Endothelial cell of umbilical vein (primary cell): ENCODE measurements around the gene GAL3ST2. TPM values are rescaled to one million over a fixed set of nuclear protein-coding genes. Genes with fewer than 3 reads are reported as not detected.

Experiments
- BruUV-seq: library from RNA; stranded (reverse); fragments of 400-500 nt; replicated peaks from 2 replicates; lab custom pipeline; 2021; lab: Mats Ljungman, UMichigan
- CTCF ChIA-PET: fragments of 300-600, 350-600 bp; sonication (Branson Sonifier 250); formaldehyde crosslinking; loops from one replicate; lab custom pipeline; 2021; ENCODE audit warnings: antibody characterized with exemption, inconsistent platforms; lab: Charles Lee
- POLR2A ChIA-PET: fragments of 300-600, 350-600 bp; sonication (Branson Sonifier 250); formaldehyde crosslinking; loops from one replicate; lab custom pipeline; 2021; ENCODE audit warnings: antibody characterized with exemption, inconsistent platforms; lab: Charles Lee
- DNase-seq: peaks from one replicate; pipeline ENCODE4 v3.0.0-alpha.2; 2011; ENCODE audit warnings: low read depth, low spot score
- FAIRE-seq: peaks from 2 replicates; lab custom pipeline; 2011; peaks lifted over from hg19 to GRCh38; lab: Jason Lieb, UNC
- H2AFZ ChIP-seq: 2 replicates; pipeline ENCODE4 v1.6.0; 2012; ENCODE audit warnings: low read depth, low read length, control low read depth, inconsistent platforms
- H3K27ac ChIP-seq: 2 replicates; pipeline ENCODE4 v1.5.1; 2011; ENCODE audit warnings: low read depth, mild to moderate bottlenecking, control low read depth, low read length, moderate library complexity; ENCODE audit not compliant: insufficient read depth
- H3K27me3 ChIP-seq, 2 experiments: 2 replicates each; pipeline versions ENCODE4 v1.6.0 to v1.6.1; 2011; ENCODE audit warnings: low read length in 2 of 2, mixed read lengths in 1 of 2; ENCODE audit not compliant: control insufficient read depth in 2 of 2, insufficient read depth in 2 of 2
- H3K36me3 ChIP-seq, 2 experiments: 2 replicates in 1 of 2; 3 replicates in 1 of 2; pipeline ENCODE4 v1.5.1; 2011; ENCODE audit warnings: low read length in 2 of 2, mild to moderate bottlenecking in 1 of 2, moderate library complexity in 1 of 2; ENCODE audit not compliant: control insufficient read depth in 2 of 2, insufficient read depth in 2 of 2; ENCODE audit errors: extremely low read depth in 1 of 2
- H3K4me1 ChIP-seq: 3 replicates; pipeline ENCODE4 v1.5.1; 2011; ENCODE audit warnings: mild to moderate bottlenecking, low read length; ENCODE audit not compliant: control insufficient read depth, insufficient read depth; ENCODE audit errors: extremely low read depth
- H3K4me2 ChIP-seq: 2 replicates; pipeline ENCODE4 v1.6.1; 2011; ENCODE audit warnings: low read length, control low read depth, mixed read lengths; ENCODE audit not compliant: insufficient read depth
- H3K4me3 ChIP-seq, 3 experiments: fragments of 200-600 bp in 1 of 3; sonication (generic), shearing (Covaris generic) in 1 of 3; replicated peaks in 1 of 3; 2 replicates each; pipeline ENCODE4 v1.5.1; 2011 to 2016; ENCODE audit warnings: control low read depth in 3 of 3, low read length in 3 of 3, mild to moderate bottlenecking in 2 of 3, inconsistent platforms in 1 of 3, low read depth in 1 of 3, moderate library complexity in 1 of 3; ENCODE audit not compliant: insufficient read depth in 1 of 3
- H3K79me2 ChIP-seq: 2 replicates; pipeline ENCODE4 v1.6.0; 2012; ENCODE audit warnings: low read length, inconsistent platforms; ENCODE audit not compliant: control insufficient read depth, insufficient read depth
- H3K9ac ChIP-seq: replicated peaks from 2 replicates; pipeline ENCODE3; 2011; ENCODE audit warnings: low read length, control low read depth; ENCODE audit not compliant: insufficient read depth; ENCODE audit errors: extremely low read depth
- H3K9me1 ChIP-seq: replicated peaks from 3 replicates; pipeline ENCODE4 v1.6.0; 2011; ENCODE audit warnings: mild to moderate bottlenecking, low read length; ENCODE audit not compliant: control insufficient read depth, insufficient read depth; ENCODE audit errors: extremely low read depth
- H3K9me3 ChIP-seq: replicated peaks from 2 replicates; pipeline ENCODE4 v1.5.1; 2012; ENCODE audit warnings: low read length, inconsistent platforms; ENCODE audit not compliant: control insufficient read depth, insufficient read depth
- H4K20me1 ChIP-seq: replicated peaks from 2 replicates; pipeline ENCODE3; 2011; ENCODE audit warnings: mild to moderate bottlenecking, low read length; ENCODE audit not compliant: control insufficient read depth, insufficient read depth; ENCODE audit errors: extremely low read depth
- EZH2 ChIP-seq: IDR thresholded peaks from 2 replicates; pipeline ENCODE4 v1.6.1; 2012; ENCODE audit warnings: borderline replicate concordance, low read depth, mild to moderate bottlenecking, moderate library complexity, low read length, inconsistent platforms; ENCODE audit not compliant: severe bottlenecking
- FOS ChIP-seq: IDR thresholded peaks from 2 replicates; pipeline ENCODE4 v1.6.1; 2011; ENCODE audit warnings: mild to moderate bottlenecking, low read length, moderate library complexity, borderline replicate concordance; ENCODE audit not compliant: insufficient read depth
- GATA2 ChIP-seq: IDR thresholded peaks from 2 replicates; pipeline ENCODE4 v1.7.0; 2011; ENCODE audit warnings: low read depth, mild to moderate bottlenecking, moderate library complexity, mixed read lengths, low read length; ENCODE audit not compliant: insufficient read length, insufficient read depth
- JUN ChIP-seq: IDR thresholded peaks from 2 replicates; pipeline ENCODE4 v1.6.1; 2011; ENCODE audit warnings: borderline replicate concordance, low read depth; ENCODE audit not compliant: insufficient read length, insufficient read depth
- MYC ChIP-seq: IDR thresholded peaks from one replicate; pipeline ENCODE4 v1.6.1; 2011; ENCODE audit warnings: mild to moderate bottlenecking, low read depth, low read length
- POLR2A ChIP-seq: IDR thresholded peaks from 2 replicates; pipeline ENCODE4 v1.6.1; 2012; ENCODE audit warnings: low read depth, mild to moderate bottlenecking, control low read depth, low read length
- POLR2AphosphoS5 ChIP-seq: IDR thresholded peaks from 2 replicates; pipeline ENCODE4 v1.6.1; 2012; ENCODE audit warnings: low read depth, mild to moderate bottlenecking, control low read depth, low read length, moderate library complexity; ENCODE audit not compliant: insufficient read depth
- dilution Hi-C: fragments of 300-500 bp; cut with MboI; formaldehyde crosslinking; loops from one replicate; pipeline ENCODE4 v1.15.0; 2019; ENCODE audit warnings: low sequenced_read_pairs; ENCODE audit not compliant: extremely low pct_ligation_motif_present
- intact Hi-C: fragments of 100-400 bp; cut with micrococcal nuclease; formaldehyde crosslinking; loops from one replicate; pipeline ENCODE4 v1.10.0; 2022
- polyA plus RNA-seq, 4 experiments: library from polyadenylated mRNA; depleted of rRNA in 3 of 4; stranded (reverse) in 3 of 4; unstranded in 1 of 4; fragments of >200 nt; gene quantifications; 2 replicates each; pipeline versions ENCODE4 v1.2.1 to v1.2.3, GENCODE V29; 2011 to 2012; ENCODE audit warnings: missing spikeins in 1 of 4
- total RNA-seq: library from RNA; stranded (reverse); gene quantifications from 2 replicates; pipeline ENCODE4 v1.2.3, GENCODE V29; 2021
- TF ChIP-seq, protein P1 (sequence below): IDR thresholded peaks from 2 replicates; pipeline ENCODE4 v1.6.1; 2011; ENCODE audit not compliant: insufficient read depth, insufficient read length
- TF ChIP-seq, protein P2 (sequence below), 2 donors: IDR thresholded peaks; 1 replicate in 1 of 2; 2 replicates in 1 of 2; pipeline ENCODE4 v1.5.1; 2011; ENCODE audit warnings: low read length in 2 of 2, mild to moderate bottlenecking in 2 of 2, moderate library complexity in 2 of 2, control low read depth in 1 of 2, inconsistent platforms in 1 of 2, low read depth in 1 of 2; ENCODE audit not compliant: insufficient read depth in 1 of 2; ENCODE audit errors: extremely low read depth in 1 of 2

Gene GAL3ST2
- total and polyA plus RNA-seq, 2 donors (not counting 3 experiments of a cell fraction or from before 2014, with no cell fraction given): not detected

DNA sequence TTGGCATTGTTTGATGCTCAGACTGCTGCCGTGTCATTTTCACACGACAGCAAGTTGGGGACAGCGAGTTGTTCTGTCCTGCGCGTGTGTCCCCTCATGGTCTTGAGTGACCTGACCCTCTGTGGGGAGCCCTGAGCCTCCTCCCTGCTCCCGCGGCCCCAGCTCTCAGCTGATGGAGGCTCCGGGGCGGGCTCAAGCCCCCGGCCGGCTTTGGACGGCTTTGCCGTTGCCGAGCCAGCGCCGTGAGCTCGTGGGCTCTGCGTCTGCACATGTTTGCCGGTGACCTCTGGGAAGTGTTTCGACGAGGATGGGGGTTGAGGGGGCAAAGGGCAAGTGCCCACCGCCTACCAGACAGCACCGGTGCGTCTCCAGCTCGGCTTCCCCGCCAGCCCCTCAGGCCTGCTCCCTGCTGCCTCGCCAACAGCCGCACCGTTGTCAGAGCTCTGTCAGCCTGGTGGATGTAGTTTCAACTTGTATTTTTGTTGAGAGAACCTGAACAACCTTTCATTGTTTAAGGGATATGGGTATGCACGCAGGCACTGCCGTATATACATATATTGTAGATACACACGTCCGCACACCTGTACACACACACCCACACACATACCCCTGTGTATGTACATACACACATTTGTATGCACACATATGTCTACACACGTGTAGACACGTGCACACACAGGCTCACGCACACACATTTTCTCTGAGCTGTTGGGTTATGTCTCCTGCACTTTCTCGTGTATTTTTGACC, 68.4 kb downstream of the GAL3ST2 start:
- dilution Hi-C loops: no loop called here
- peaks cover 0 to 4% of the 10 kb centered on the region in 2 experiments for H3K27me3 ChIP-seq
- BruUV-seq: no TSS peak
- intact Hi-C loops: no loop called here
- no peak overlapping the region for H2AFZ ChIP-seq
- no peak overlapping the region for H3K9ac ChIP-seq
- no peaks in the 10 kb centered on the region for H3K9me3 ChIP-seq
- DNase-seq (no peak), FAIRE-seq (no peak)
- H3K9me1 ChIP-seq: no peaks in the 10 kb centered on the region
- H3K4me1 ChIP-seq: peaks cover 7% of the 10 kb centered on the region
- no peak overlapping the region for H3K4me3 ChIP-seq
- CTCF ChIA-PET: interaction anchor here (1.0 kb wide), 1 partner anchor 15 kb away, joined by 4 read pairs; no protein-coding TSS in a partner anchor
- POLR2A ChIA-PET: no interaction called here
- no peak overlapping the region for H3K4me2 ChIP-seq
- no peaks in the 10 kb centered on the region for H3K36me3 ChIP-seq
- H4K20me1 ChIP-seq: no peaks in the 10 kb centered on the region
- no peak overlapping the region for H3K27ac ChIP-seq
- H3K79me2 ChIP-seq: no peaks in the 10 kb centered on the region
- no peak for TF ChIP-seq JUN
- no peak for TF ChIP-seq FOS
- TF ChIP-seq POLR2A: no peak
- TF ChIP-seq, protein P1, sequence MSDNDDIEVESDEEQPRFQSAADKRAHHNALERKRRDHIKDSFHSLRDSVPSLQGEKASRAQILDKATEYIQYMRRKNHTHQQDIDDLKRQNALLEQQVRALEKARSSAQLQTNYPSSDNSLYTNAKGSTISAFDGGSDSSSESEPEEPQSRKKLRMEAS: no peak
- TF ChIP-seq, protein P2, sequence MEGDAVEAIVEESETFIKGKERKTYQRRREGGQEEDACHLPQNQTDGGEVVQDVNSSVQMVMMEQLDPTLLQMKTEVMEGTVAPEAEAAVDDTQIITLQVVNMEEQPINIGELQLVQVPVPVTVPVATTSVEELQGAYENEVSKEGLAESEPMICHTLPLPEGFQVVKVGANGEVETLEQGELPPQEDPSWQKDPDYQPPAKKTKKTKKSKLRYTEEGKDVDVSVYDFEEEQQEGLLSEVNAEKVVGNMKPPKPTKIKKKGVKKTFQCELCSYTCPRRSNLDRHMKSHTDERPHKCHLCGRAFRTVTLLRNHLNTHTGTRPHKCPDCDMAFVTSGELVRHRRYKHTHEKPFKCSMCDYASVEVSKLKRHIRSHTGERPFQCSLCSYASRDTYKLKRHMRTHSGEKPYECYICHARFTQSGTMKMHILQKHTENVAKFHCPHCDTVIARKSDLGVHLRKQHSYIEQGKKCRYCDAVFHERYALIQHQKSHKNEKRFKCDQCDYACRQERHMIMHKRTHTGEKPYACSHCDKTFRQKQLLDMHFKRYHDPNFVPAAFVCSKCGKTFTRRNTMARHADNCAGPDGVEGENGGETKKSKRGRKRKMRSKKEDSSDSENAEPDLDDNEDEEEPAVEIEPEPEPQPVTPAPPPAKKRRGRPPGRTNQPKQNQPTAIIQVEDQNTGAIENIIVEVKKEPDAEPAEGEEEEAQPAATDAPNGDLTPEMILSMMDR (IDR thresholded peaks at IDR 0.05; ENCODE audit: extremely low read depth in 1 of 2, insufficient read depth in 1 of 2, low read depth in 1 of 2, low read length in 2 of 2): no peak
- TF ChIP-seq GATA2: no peak
- TF ChIP-seq POLR2AphosphoS5: no peak
- no peak for TF ChIP-seq MYC
- no peak for TF ChIP-seq EZH2
